CD1c-positive myeloid dendritic cell (primary cell): ENCODE results near the gene GDF15.
A peak's percentile ranks its signal among the peaks of the same experiment; 100 is the strongest.

ENCODE experiments used
- DNase-seq: peaks from one replicate; pipeline ENCODE4 v3.0.0-alpha.2; 2016; ENCODE audit errors: extremely low spot score

Gene GDF15

DNA sequence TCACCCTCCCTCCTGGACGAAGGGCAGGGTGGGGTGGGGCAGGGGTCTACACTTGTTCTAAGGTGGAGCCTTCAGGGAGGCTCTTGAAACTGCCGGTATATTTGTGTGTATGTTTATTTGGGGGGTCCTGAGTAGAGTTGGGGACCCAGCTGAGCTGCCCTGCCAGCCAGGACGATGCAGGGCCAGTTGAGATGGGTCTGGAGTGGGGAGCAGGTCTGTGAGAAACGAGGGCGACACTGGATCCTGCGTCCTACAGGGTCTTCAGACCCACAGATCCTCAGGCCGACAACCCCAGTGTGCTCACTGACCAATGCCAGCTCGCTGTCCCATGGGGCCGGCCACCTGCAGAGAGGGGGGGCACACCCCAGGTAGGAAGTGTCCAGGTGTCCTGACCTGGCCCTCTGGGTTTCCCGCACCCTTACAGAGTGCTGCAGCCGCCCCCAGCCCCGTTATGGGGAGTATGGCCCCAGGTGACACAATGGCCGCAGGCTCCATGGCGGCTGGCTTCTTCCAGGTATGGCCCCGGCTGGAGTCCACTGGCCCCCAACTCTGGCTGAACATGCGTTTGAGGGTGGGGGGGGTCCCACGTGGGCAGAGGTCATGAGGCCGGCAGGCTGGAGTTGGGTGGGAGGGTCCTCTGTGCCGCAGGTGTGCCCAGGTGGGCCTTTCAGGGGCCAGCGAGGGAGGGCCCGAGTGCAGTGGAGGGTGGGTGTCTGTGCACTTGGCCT lies 44.6 kb downstream of the GDF15 start:
- DNase-seq, result no peak

- no peak for DNase-seq
Observed at GRCh38 chr19:18431351-18432197, 45.6 kb downstream of the GDF15 start.

GRCh38 chr19:18432275-18433014 lies 46.5 kb downstream of the GDF15 start:
- DNase-seq, result no peak

DNA sequence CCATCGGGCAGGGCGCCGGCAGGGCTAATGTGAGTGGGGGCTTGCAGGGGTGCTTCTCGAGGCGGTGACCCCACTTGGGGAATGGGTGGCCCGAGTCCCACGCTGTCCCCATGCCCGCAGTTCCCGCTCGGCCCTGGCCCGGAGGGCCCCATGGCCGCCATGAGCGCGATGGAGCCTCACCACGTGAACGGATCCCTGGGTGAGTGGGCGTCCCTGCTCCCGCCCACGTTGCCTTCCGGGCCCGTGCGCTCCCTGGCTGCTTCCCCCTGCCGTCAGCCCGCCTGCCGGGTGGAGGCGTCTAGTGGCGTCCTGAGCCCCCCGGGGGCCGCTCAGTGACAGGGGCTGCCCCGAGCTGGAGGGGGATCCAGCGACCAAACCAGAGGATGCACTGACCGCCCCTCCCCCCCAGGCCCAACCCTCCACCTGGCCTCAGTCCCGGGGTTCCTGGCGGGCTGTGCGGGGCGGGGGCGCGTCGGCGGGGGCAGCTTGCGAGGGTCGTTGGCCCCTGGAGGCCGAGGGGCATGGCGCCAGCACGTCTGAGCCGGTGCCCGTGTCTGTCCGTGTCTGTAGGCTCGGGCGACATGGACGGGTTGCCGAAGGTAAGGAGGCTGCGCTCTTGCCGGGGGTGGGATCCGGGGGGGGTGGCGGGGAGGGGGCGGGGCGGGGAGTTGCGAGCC lies 47.2 kb downstream of the GDF15 start:
- peak; percentile 69 for DNase-seq

- DNase-seq, result no peak
Observed at GRCh38 chr19:18433735-18434398, 47.9 kb downstream of the GDF15 start.

GRCh38 chr19:18434411-18435175 lies 48.6 kb downstream of the GDF15 start:
- no peak for DNase-seq

DNA sequence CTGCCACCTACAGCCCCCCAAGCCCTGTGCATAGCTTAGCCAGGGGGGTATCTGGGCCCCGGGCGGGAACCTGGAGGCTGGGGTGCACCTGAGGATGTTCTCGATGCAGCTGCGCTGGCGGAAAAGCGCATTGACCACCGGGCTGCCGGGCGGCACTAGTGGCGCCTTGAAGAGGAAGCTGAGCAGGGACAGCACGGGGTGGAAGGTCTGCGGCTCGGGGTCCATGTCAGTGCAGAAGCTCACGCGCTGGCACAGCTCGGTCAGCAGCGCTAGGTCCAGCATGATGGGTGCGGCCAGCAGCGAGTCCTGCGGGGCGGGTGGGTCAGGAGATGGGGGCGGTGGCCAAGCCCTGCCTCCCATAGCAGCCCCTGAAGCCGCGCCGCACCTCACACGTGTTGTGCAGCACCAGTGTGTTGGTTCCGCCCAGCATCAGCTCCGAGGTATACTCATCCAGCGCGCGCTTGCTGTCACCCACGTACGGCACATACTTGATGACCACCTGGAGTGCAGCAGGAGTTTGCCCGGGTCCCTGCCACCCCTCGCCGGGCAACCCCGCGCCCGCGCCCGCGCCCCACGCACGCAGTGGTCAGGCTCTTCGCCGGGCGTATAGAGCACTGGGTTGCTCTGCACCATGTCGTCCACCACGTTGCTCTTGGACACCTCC lies 49.4 kb downstream of the GDF15 start:
- DNase-seq, result peak; percentile 37

DNA sequence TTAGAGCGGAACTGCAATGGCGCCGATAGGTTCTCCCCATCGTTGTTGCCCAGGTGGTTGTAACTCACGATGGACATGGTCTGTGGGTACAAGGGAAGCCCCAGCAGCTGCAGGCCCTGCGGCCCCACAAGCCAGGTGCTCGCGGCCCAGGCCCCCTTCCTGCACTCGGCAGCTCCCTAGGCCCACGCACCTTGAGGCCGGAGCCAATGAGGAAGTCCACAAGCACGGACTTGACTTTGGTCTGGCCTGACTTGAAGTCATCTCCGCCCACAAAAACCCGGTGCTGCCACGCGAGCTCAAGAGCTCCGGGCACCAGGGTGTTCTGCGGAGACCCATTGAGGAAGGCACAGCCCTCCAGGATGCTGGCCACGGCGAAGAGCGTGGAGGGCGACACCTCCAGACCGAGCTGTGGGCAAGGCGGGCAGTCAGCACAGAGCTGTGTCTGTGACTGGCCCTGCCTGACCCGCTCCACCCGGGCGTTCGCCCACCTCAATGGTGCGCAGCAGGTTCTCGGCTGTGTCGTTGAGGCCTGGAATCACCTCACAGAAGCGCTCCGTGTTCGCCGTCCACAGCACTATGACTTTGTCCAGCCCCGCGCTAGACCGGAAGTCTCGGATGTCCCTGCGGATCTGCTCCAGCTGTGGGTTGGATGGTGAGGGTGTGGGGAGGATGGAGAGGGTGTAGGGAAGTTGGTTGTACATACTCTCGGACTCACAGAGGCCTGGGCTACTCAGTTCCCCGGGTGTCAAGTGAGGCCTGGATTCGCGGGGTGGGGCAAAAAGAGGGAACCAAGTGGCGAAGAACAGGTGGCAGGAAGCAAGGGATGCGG lies 50.1 kb downstream of the GDF15 start:
- peak; percentile 90 for DNase-seq

GRCh38 chr19:18436671-18437490 lies 50.9 kb downstream of the GDF15 start:
- peak; percentile 80 for DNase-seq

- DNase-seq, result peak; percentile 49
Observed at GRCh38 chr19:18437491-18438330, 51.8 kb downstream of the GDF15 start, which contains the start of gene ISYNA1. Gene ISYNA1 (minus strand): TSS chr19:18438133. CDS start chr19:18437979, 154 bp downstream.

DNA sequence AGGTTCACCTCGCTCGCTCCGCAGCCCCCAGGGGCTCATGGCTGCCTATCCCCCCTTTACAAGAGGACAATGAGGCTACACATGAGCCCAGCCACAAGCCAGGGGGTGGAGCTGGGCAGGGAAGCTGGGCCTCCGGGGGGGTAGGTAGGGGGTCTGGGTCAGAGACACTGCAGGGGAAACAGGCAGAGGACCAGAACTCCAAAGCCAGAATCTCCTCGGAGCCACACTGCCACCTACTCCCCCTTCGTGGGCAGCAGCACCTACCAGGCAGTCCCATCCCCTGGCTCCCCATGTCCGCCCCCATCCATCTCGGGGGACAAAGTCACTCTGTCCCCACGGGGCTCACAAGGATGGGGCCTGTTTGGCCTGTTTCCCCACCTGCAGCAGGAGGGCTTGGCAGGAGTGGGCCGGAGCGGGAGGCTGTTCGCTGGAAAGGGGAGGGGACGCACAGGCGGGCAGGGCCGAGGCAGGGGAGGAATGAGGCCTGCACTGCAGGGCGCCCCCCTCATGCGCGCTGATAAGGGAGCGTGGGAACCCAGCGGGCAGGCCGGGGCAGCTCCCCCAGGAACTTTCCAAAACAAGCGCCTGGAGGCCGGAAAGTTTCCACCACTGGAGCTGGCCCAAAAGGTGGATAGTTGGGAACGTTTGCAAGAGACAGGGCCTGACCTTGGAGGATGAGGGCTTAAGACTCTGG lies 52.5 kb downstream of the GDF15 start:
- no peak for DNase-seq
